Measurements from ENCODE around the gene RNPS1.

The RNPS1 gene

DNA sequence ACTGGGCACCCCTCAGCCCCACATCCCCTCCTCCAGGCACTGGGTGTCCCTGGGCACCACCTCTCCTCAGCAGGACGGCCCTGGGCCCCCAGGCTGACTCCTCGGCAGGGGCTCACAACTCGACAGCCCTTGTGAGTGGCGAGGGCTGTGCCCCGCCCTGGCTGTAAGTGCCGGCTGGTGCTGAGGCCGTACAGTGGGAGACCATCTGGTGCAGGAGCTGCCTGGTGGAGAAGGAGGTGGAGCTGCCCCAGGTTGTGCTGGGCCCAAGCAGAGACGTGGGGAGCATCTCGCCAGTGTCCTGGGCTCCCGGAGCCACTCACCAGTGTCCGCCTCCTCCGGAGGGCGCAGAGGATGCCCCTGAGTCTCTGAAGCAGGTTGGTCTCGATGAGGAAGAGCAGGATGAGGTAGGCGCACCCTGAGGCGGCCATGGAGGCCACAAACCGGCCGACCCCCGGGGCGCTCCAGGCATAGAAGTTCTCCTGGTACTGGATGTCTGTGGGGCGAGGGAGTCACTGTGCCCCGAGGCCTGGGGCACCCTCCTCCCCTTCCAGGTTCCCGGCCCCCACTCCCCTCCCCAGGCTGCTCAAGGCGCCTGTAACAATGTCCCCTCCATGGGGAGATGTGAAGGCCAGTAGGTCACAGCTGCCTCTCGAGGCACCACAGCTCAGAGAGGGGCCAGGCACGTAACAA, 15.1 kb upstream of the RNPS1 start:
- TF ChIP-seq, protein P1, sequence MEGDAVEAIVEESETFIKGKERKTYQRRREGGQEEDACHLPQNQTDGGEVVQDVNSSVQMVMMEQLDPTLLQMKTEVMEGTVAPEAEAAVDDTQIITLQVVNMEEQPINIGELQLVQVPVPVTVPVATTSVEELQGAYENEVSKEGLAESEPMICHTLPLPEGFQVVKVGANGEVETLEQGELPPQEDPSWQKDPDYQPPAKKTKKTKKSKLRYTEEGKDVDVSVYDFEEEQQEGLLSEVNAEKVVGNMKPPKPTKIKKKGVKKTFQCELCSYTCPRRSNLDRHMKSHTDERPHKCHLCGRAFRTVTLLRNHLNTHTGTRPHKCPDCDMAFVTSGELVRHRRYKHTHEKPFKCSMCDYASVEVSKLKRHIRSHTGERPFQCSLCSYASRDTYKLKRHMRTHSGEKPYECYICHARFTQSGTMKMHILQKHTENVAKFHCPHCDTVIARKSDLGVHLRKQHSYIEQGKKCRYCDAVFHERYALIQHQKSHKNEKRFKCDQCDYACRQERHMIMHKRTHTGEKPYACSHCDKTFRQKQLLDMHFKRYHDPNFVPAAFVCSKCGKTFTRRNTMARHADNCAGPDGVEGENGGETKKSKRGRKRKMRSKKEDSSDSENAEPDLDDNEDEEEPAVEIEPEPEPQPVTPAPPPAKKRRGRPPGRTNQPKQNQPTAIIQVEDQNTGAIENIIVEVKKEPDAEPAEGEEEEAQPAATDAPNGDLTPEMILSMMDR (IDR thresholded peaks at IDR 0.05; ENCODE audit: control extremely low read depth, extremely low read depth, low read depth, missing control alignments) = no peak

DNA sequence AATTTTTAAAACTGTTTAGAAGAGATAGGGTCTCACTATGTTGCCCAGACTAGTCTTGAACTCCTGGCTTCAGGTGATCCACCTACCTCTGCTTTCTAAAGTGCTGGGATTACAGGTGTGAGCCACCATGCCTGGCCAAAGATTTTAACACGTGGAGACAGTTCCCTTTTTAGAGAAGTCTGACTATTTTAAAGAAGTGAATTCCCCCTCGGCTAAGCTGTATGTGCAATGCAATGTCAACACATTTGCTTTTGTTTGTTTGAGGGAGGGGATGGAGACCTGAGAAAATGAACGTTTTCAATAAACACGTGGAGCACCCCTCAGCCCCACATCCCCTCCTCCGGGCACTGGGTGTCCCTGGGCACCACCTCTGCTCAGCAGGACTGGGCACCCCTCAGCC, 14.3 kb upstream of the RNPS1 start:
- POLR2A ChIA-PET = no interaction called here
- TF ChIP-seq, protein P1 (IDR thresholded peaks at IDR 0.05; ENCODE audit: control extremely low read depth, extremely low read depth, low read depth, missing control alignments) = no peak
- CTCF ChIA-PET = no interaction called here
- no peak for DNase-seq (ENCODE audit: extremely low spot score)

More for the DNA sequence above, 15.1 kb upstream of the RNPS1 start:
- CTCF ChIA-PET = no interaction called here
- POLR2A ChIA-PET = no interaction called here
- DNase-seq (ENCODE audit: extremely low spot score) = no peak

DNA sequence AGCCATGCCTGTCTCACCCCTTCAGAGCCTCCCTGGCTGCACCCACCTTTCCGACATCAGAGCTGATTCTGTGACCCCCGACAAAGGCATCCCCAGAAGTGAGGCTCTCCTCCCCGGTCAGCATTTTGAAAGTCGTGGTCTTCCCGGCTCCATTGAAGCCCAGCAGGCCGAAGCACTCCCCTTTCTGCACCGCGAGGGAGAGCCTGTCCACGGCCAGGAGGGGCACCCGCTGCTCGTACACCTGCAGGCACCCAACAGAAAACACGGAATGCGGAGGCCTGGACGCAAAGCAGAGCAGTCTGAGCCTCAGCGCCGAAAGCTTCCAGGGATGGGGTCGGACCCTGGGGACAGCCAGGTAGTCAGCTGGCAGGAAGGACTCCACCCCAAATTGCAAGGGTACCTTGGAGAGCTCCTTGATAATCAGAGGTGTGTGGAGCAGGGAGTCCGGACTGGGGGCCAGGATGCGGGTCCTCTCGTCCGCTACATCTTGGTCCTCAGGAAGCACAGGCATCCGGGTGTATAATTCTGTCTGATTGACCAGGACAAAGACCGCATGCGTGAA, 13.1 kb upstream of the RNPS1 start:
- no peak for DNase-seq (ENCODE audit: extremely low spot score)
- TF ChIP-seq, protein P1 (IDR thresholded peaks at IDR 0.05; ENCODE audit: control extremely low read depth, extremely low read depth, low read depth, missing control alignments) = no peak
- POLR2A ChIA-PET = no interaction called here
- CTCF ChIA-PET = interaction anchor here (0.6 to 1.4 kb wide), 2 partner anchors 20 to 59 kb away, joined by 3 read pairs; partner anchors contain the start of gene ABCA3

DNA sequence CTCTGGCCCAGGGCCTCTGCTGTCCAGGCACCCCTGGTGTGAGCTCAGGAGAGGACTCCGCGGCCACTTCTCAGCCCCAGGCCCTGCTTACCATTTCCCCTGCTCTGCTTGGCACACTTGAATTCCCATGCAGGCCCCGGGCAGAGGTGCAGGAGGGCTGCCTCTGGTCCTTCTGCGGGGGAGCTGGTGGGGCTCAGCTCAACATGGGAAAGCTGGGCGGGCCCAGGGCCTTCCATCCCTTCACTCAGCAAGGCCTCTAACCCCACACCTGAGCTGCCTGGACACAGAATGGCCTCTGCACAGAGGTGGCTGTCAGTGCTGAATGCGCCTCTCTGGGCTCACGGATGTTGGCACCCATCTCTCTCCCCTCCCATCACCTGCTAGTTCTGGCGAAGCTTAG, 12.5 kb upstream of the RNPS1 start:
- TF ChIP-seq, protein P1 (IDR thresholded peaks at IDR 0.05; ENCODE audit: control extremely low read depth, extremely low read depth, low read depth, missing control alignments) = no peak
- CTCF ChIA-PET = interaction anchor here (0.6 to 1.4 kb wide), 3 partner anchors 19 to 157 kb away, joined by 3 read pairs; partner anchors contain the start of gene ABCA3

DNA sequence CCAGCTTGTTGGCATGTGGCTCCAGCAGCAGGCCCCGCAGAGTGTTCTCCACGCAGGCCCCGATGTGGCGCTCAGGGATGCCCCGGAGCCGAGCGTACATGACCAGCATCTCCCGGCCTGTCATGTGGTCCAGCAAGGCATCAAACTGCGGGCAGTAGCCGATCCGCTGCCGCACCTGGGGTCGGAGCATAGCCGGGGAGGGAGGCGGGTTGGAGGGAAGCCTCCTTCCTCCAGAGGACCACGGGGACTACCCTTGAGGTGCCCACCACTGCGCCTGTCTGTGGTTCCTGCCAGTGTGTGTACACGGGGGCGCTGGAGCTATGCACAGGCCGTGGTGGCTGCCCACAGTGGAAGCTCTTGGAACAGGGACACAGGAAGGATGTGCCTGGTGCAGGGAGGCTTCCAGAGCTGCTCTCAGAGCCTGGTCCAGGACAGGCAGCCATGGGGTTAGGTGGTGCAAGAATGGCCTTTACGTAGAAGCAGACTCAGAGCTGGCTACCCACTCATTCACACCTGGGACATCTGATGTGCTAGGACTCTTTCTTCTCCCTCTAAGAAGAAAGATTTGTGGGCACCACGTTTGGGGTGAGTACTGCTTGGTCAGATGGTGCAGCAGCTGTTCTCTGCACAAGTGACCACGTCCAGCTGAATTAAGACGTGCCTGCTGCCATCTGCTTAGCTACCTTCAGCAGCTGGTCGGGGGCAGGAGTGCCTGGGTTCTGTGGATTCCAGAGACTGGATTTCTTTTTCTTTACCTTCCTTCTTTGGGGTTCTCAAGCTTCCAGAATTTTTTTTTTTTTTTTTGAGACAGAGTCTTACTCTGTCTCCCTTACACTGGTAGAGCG, 11.3 kb upstream of the RNPS1 start:
- CTCF ChIA-PET = interaction anchor here (1.2 to 1.5 kb wide), 3 partner anchors 10 to 158 kb away, joined by 3 to 4 read pairs (median 4); partner anchors contain the start of gene ABCA3

More for the DNA sequence above, 12.5 kb upstream of the RNPS1 start:
- POLR2A ChIA-PET = no interaction called here
- no peak for DNase-seq (ENCODE audit: extremely low spot score)

DNA sequence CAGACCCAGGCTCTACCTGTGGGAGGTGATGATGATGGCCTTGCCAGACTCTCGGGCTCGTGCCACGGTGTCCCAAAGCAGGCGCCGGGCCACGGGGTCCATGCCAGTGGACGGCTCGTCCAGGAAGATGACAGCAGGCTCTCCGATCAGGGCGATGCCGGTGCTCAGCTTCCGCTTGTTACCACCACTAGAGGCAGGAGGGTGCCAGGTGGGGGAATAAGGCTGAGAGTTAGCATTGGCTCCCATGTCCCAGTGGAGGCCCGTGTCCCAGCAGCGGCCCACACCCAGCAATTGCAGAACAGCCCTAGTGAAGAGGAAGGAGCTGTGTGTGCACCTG, 10.3 kb upstream of the RNPS1 start:
- TF ChIP-seq, protein P1 (IDR thresholded peaks at IDR 0.05; ENCODE audit: control extremely low read depth, extremely low read depth, low read depth, missing control alignments) = no peak
- DNase-seq (ENCODE audit: extremely low spot score) = no peak
- ChIA-PET POLR2A (no interaction called here), CTCF (interaction anchor here (1.4 kb wide), 1 partner anchor 11 kb away, joined by 4 read pairs; no protein-coding TSS in a partner anchor)

More for the DNA sequence above, 11.3 kb upstream of the RNPS1 start:
- TF ChIP-seq, protein P1 (IDR thresholded peaks at IDR 0.05; ENCODE audit: control extremely low read depth, extremely low read depth, low read depth, missing control alignments) = no peak
- POLR2A ChIA-PET = no interaction called here
- DNase-seq (ENCODE audit: extremely low spot score) = no peak

Data from GM10248 (cell line).